Cardiac septum (tissue), 1 donor: Measurements from ENCODE around the gene LINC01488. TPM values are rescaled to one million over a fixed set of nuclear protein-coding genes. Genes with fewer than 3 reads are reported as not detected.

Experiments used
- DNase-seq: peaks from one replicate; pipeline ENCODE4 v3.0.0-alpha.2; 2020; ENCODE audit warnings: low spot score
- intact Hi-C: fragments of 100-400 bp; cut with DNase I; formaldehyde crosslinking; loops from one replicate; pipeline ENCODE4 v1.14.0; 2022
- total RNA-seq: library from RNA; stranded (reverse); fragmentation: NEBNext Ultra II Directional; extraction: Animal tissue kit (Norgen Biotek cat#: 25700); gene quantifications from one replicate; pipeline ENCODE4 v1.2.1, GENCODE V29; 2021
- donor health status: DM: no; HTN: no; CAD: no.

Gene LINC01488
- total RNA-seq, 1 donor from 2014 or later, result 0.19 TPM

GRCh38 chr11:69499918-69500284 lies 18.4 kb downstream of the LINC01488 start:
- DNase-seq, result peak; percentile 57
- intact Hi-C loops, result loop anchor here (5.0 kb wide), 1 partner anchor 198 kb away; no protein-coding TSS in a partner anchor

- intact Hi-C loops, result no loop called here
- DNase-seq, result peak; percentile 72
Observed at GRCh38 chr11:69500285-69501120, 19.0 kb downstream of the LINC01488 start.

GRCh38 chr11:69501121-69501489 lies 19.6 kb downstream of the LINC01488 start:
- intact Hi-C loops, result no loop called here
- DNase-seq, result no peak

GRCh38 chr11:69501891-69502860 lies 20.7 kb downstream of the LINC01488 start:
- DNase-seq, result peak; percentile 75
- intact Hi-C loops, result no loop called here

- DNase-seq, result peak; percentile 51
- intact Hi-C loops, result no loop called here
Observed at GRCh38 chr11:69504127-69504526, 22.7 kb downstream of the LINC01488 start.

GRCh38 chr11:69504576-69505335 lies 23.3 kb downstream of the LINC01488 start:
- intact Hi-C loops, result no loop called here

GRCh38 chr11:69508974-69509373 lies 27.5 kb downstream of the LINC01488 start:
- intact Hi-C loops, result no loop called here
- DNase-seq, result peak; percentile 26

More at GRCh38 chr11:69504576-69505335, 23.3 kb downstream of the LINC01488 start:
- peak; percentile 41 for DNase-seq

- peak; percentile 47 for DNase-seq
- intact Hi-C loops, result no loop called here
Observed at GRCh38 chr11:69509381-69509780, 27.9 kb downstream of the LINC01488 start.

- DNase-seq, result peak; percentile 50
- intact Hi-C loops, result no loop called here
Observed at GRCh38 chr11:69509846-69510390, 28.5 kb downstream of the LINC01488 start.

- DNase-seq, result peak; percentile 43
- intact Hi-C loops, result no loop called here
Observed at GRCh38 chr11:69510471-69511357, 29.3 kb downstream of the LINC01488 start.

- intact Hi-C loops, result no loop called here
- DNase-seq, result peak; percentile 55
Observed at GRCh38 chr11:69511358-69512055, 30.0 kb downstream of the LINC01488 start.

- DNase-seq, result peak; percentile 51
- intact Hi-C loops, result no loop called here
Observed at GRCh38 chr11:69512136-69512535, 30.7 kb downstream of the LINC01488 start.

- DNase-seq, result peak; percentile 29
- intact Hi-C loops, result no loop called here
Observed at GRCh38 chr11:69512790-69513189, 31.3 kb downstream of the LINC01488 start.

- intact Hi-C loops, result no loop called here
- peak; percentile 70 for DNase-seq
Observed at GRCh38 chr11:69513196-69513595, 31.7 kb downstream of the LINC01488 start.

- DNase-seq, result peak; percentile 55
Observed at GRCh38 chr11:69513663-69514224, 32.3 kb downstream of the LINC01488 start.

GRCh38 chr11:69514771-69515170 lies 33.3 kb downstream of the LINC01488 start:
- no peak for DNase-seq
- intact Hi-C loops, result no loop called here

More at GRCh38 chr11:69513663-69514224, 32.3 kb downstream of the LINC01488 start:
- intact Hi-C loops, result no loop called here
